ENCODE measurements around the gene LRMDA. TPM values are rescaled to one million over a fixed set of nuclear protein-coding genes. Genes with fewer than 3 reads are reported as not detected.

Gene LRMDA
- total RNA-seq, 6 donors from 2014 or later, result 12.8 to 185 (median 18.1) TPM

DNA sequence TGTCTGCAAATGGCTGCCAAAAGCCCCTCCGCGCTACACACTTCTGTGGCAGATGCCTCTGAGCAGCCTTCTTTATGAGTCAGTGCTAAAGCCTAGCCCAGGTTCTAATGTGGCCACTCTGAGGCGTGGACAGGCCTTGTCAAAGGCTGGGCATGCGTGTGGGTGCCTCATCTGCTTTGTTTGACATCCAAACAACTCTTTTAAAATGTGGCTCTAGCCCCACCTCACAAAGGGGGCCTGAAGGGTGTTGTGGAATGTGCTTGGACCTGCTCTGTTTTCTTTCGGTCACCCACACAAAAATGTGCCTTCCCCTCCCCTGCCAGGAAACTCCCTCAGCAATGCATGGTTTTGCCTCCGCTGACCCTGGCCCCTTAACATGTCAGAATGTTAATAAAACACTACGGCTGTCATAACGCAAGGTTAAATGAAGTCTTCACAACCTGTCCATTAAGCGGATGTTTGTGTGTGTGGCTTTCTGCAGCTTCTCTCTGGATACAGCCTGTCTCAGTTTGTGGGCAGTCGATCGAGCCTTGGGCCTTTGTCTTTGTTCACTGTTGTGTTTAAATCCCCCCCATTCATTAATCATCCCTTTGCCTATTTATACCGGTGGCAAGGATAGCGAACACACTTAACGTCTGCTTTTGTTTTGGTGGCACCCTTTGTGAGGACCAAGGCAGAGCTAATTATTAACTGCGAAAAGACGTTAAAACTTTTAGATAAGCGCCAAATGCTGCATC is 718.9 kb downstream of the LRMDA start:
- Histone ChIP-seq H3K4me1 (peaks cover 4 to 18% (median 17%) of the 10 kb centered on the region in 4 donors), H3K36me3 (no peaks in the 10 kb centered on the region), H3K27me3 (no peaks in the 10 kb centered on the region), H3K27ac (peak overlapping the region; percentile 34 to 77 (median 55)), H3K9me3 (no peaks in the 10 kb centered on the region), H3K4me3 (no peak overlapping the region)
- TF ChIP-seq POLR2AphosphoS5 (IDR thresholded peaks at IDR 0.05) (peak in 1 of 2 donors; percentile 9), POLR2A (IDR thresholded peaks at IDR 0.05) (no peak)
- ATAC-seq (ENCODE audit: low FRiP score in 2 of 2) (peak; percentile 58 to 93), DNase-seq (peak in 1 of 2 donors; percentile 30)
- WGBS, 2 donors, result 45 to 53% methylated on average over 15 to 17 of the region's 17 CpGs

- Histone ChIP-seq H3K4me3 (no peak overlapping the region), H3K27me3 (no peaks in the 10 kb centered on the region), H3K4me1 (peaks cover 4 to 18% (median 17%) of the 10 kb centered on the region in 4 donors), H3K9me3 (no peaks in the 10 kb centered on the region), H3K27ac (peak overlapping the region; percentile 34 to 77 (median 55)), H3K36me3 (no peaks in the 10 kb centered on the region)
- peak; percentile 26 to 61 for ATAC-seq (ENCODE audit: low FRiP score in 2 of 2)
- no peak for DNase-seq
- 50 to 53% methylated on average over 7 of the region's 7 CpGs for WGBS, 2 donors
- TF ChIP-seq EP300 (IDR thresholded peaks at IDR 0.05) (no peak), POLR2A (IDR thresholded peaks at IDR 0.05) (no peak), POLR2AphosphoS5 (IDR thresholded peaks at IDR 0.05) (no peak), CTCF (IDR thresholded peaks at IDR 0.05) (no peak)
Measured at GRCh38 chr10:76150876-76151288, 719.5 kb downstream of the LRMDA start.

GRCh38 chr10:76152186-76152585 is 720.8 kb downstream of the LRMDA start:
- H3K9me3 ChIP-seq, result no peaks in the 10 kb centered on the region
- no peaks in the 10 kb centered on the region for H3K36me3 ChIP-seq
- no peaks in the 10 kb centered on the region for H3K27me3 ChIP-seq
- DNase-seq, result no peak
- no peak overlapping the region for H3K27ac ChIP-seq
- TF ChIP-seq EP300 (IDR thresholded peaks at IDR 0.05) (no peak), POLR2A (IDR thresholded peaks at IDR 0.05) (no peak), POLR2AphosphoS5 (IDR thresholded peaks at IDR 0.05) (no peak), CTCF (IDR thresholded peaks at IDR 0.05) (no peak)
- WGBS, 2 donors, result 87 to 90% methylated on average over 1 of the region's 1 CpG
- ATAC-seq (ENCODE audit: low FRiP score in 2 of 2), result no peak
- H3K4me1 ChIP-seq, result peaks cover 4 to 18% (median 17%) of the 10 kb centered on the region in 4 donors
- H3K4me3 ChIP-seq, result no peak overlapping the region

DNA sequence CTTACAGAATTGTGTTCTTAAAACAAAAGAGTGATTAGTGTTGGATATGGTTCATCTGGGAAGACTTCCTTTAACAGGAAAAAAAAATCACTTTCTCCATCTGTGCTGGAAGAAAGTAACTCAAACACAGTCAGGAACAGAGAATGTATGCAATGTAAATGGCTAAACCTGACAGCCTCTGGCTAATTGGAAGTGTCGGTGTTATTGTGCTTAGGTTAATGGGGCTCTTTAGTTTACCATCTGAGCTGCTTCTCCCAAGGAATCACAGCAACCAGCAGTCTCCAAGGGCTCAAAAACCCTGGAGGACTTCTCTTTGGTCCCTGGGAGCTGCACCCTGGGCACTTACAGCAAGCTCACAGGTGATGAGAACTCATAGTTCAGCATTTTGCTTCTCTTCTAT is 724.5 kb downstream of the LRMDA start:
- no peaks in the 10 kb centered on the region for H3K9me3 ChIP-seq
- 92 to 94% methylated on average over 1 of the region's 1 CpG for WGBS, 2 donors
- DNase-seq, result no peak
- peaks cover 0 to 4% (median under 1%) of the 10 kb centered on the region in 4 donors for H3K4me1 ChIP-seq
- ATAC-seq (ENCODE audit: low FRiP score in 2 of 2), result no peak
- H3K27ac ChIP-seq, result no peak overlapping the region
- no peaks in the 10 kb centered on the region for H3K27me3 ChIP-seq
- no peaks in the 10 kb centered on the region for H3K36me3 ChIP-seq
- TF ChIP-seq CTCF (IDR thresholded peaks at IDR 0.05), result no peak
- TF ChIP-seq EP300 (IDR thresholded peaks at IDR 0.05), result no peak
- TF ChIP-seq POLR2A (IDR thresholded peaks at IDR 0.05), result no peak
- TF ChIP-seq POLR2AphosphoS5 (IDR thresholded peaks at IDR 0.05), result no peak
- H3K4me3 ChIP-seq, result no peak overlapping the region

DNA sequence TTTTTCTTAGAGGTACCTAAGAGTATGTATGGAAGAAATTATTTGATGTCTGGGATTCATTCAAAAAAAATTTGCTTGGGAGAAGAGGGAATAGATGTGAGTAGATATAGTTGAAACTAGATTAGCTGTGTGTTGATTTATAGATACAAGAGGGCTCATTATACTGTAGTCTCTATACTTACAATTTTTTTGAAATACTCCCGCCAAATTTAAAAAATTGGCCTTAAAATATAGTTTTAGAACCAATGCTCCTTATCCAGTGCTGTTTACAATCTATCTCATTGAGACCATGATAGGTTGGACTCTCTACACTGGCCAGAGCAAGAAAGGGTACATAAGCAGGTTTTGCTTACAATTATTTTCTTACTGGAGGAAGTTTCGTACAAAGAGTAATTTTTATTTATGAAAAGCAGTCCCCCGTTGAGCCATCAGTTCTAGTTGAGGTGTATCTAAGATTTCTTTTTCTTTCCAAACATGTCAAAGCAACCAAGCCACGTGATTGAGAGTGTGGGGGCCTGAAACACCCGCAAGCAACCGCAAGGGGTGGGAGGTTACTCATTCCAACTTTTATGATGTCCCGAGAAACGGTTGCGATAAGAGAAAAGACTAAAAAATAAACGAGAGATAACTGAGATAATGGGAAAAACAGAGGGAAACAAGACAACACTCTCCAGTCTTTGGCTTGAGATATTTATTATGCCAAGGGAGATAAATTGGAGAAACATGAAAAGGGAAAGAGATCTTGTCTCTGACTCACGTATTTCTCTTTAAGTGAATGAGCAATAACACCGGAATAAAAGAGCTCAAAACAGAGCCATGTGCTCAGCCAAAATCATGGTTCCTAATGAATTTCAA is 729.2 kb downstream of the LRMDA start:
- Histone ChIP-seq H3K4me3 (no peak overlapping the region), H3K9me3 (no peaks in the 10 kb centered on the region), H3K27ac (no peak overlapping the region), H3K36me3 (no peaks in the 10 kb centered on the region), H3K27me3 (no peaks in the 10 kb centered on the region), H3K4me1 (no peaks in the 10 kb centered on the region)
- no peak for DNase-seq
- no peak for ATAC-seq (ENCODE audit: low FRiP score in 2 of 2)
- no peak for TF ChIP-seq CTCF (IDR thresholded peaks at IDR 0.05)
- no peak for TF ChIP-seq POLR2A (IDR thresholded peaks at IDR 0.05)
- no peak for TF ChIP-seq EP300 (IDR thresholded peaks at IDR 0.05)
- no peak for TF ChIP-seq POLR2AphosphoS5 (IDR thresholded peaks at IDR 0.05)
- 72 to 76% methylated on average over 12 of the region's 12 CpGs for WGBS, 2 donors
